AG04449 (cell line): ENCODE data around the gene PRR5.

ENCODE experiments used
- CTCF ChIA-PET: fragments of 350-600 bp; formaldehyde crosslinking; extraction: SDS; loops from one replicate; lab custom pipeline; 2021; ENCODE audit warnings: antibody characterized with exemption; lab: Yijun Ruan, JAX
- POLR2A ChIA-PET: fragments of 400-600, 350-600 bp; formaldehyde crosslinking; extraction: SDS; loops from one replicate; lab custom pipeline; 2020; ENCODE audit warnings: antibody characterized with exemption, inconsistent platforms; lab: Yijun Ruan, JAX
- DNase-seq: peaks from one replicate; pipeline ENCODE4 v3.0.0-alpha.2; 2010; ENCODE audit warnings: low read depth, low spot score
- H3K4me3 ChIP-seq: 2 replicates; pipeline ENCODE4 v1.5.1; 2011; ENCODE audit warnings: low read depth, mild to moderate bottlenecking, control low read depth, low read length
- CTCF ChIP-seq: IDR thresholded peaks from one replicate; pipeline ENCODE4 v1.5.1; 2011; ENCODE audit warnings: mild to moderate bottlenecking, moderate library complexity, low read length, control low read depth, inconsistent platforms; ENCODE audit not compliant: insufficient read depth; ENCODE audit errors: missing control alignments

PRR5 gene

DNA sequence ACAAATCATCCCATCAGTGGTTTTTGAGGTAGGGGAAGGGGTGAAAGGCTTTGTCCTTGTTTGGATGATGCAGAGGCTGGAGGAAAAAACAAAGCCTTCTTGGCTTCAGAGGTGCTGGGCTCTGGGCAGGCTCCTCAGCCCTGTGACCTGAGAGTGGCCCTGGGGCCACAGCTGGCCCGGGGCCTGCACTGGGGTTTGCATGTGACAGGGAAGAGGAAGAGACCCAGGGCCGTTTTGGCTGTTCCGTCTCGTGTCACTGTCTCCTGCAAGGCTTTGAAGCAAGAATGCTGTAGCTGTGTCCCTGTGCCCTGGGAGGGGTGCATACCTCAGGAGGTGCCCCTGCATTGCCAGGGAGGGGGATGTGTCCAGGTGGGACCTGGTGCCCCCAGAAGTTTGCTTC lies 63.0 kb downstream of the PRR5 start:
- ChIA-PET POLR2A (no interaction called here), CTCF (no interaction called here)
- H3K4me3 ChIP-seq, result no peak overlapping the region
- DNase-seq, result no peak
- no peak for TF ChIP-seq CTCF

GRCh38 chr22:44765571-44766285 lies 63.7 kb downstream of the PRR5 start:
- ChIA-PET POLR2A (no interaction called here), CTCF (no interaction called here)
- DNase-seq, result no peak
- no peak overlapping the region for H3K4me3 ChIP-seq
- TF ChIP-seq CTCF, result no peak

- CTCF ChIA-PET, result interaction anchor here (0.9 to 1.2 kb wide), 3 partner anchors 15 to 89 kb away, joined by 3 to 5 read pairs (median 3); no protein-coding TSS in a partner anchor
- POLR2A ChIA-PET, result no interaction called here
- no peak for TF ChIP-seq CTCF
- DNase-seq, result no peak
- no peak overlapping the region for H3K4me3 ChIP-seq
Observed at GRCh38 chr22:44773082-44773481, 71.1 kb downstream of the PRR5 start.

GRCh38 chr22:44775862-44776261 lies 73.9 kb downstream of the PRR5 start:
- no peak for TF ChIP-seq CTCF
- ChIA-PET POLR2A (no interaction called here), CTCF (interaction anchor here (0.6 to 1.1 kb wide), 3 partner anchors 78 to 1412 kb away, joined by 3 read pairs; no protein-coding TSS in a partner anchor)
- no peak for DNase-seq
- H3K4me3 ChIP-seq, result no peak overlapping the region

- TF ChIP-seq CTCF, result no peak
- no peak for DNase-seq
- no peak overlapping the region for H3K4me3 ChIP-seq
- CTCF ChIA-PET, result no interaction called here
- POLR2A ChIA-PET, result no interaction called here
Observed at GRCh38 chr22:44776605-44777363, 74.8 kb downstream of the PRR5 start.

GRCh38 chr22:44777364-44777755 lies 75.4 kb downstream of the PRR5 start:
- no peak overlapping the region for H3K4me3 ChIP-seq
- ChIA-PET CTCF (no interaction called here), POLR2A (no interaction called here)
- TF ChIP-seq CTCF, result no peak
- no peak for DNase-seq
